Uterus (tissue), 2 donors: ENCODE results near the gene DACT3.

Experiments used
- CTCF ChIP-seq, 4 experiments: fragments of 200-600 bp in 2 of 4; fragments of 450-650 bp in 2 of 4; sonication (generic) in 2 of 4; IDR thresholded peaks; one replicate each; pipeline ENCODE4 v1.5.1; 2016 to 2019; ENCODE audit warnings: antibody characterized with exemption in 4 of 4, mild to moderate bottlenecking in 2 of 4, moderate library complexity in 1 of 4
- POLR2A ChIP-seq, 2 donors: fragments of 450-650 bp; IDR thresholded peaks; one replicate each; pipeline ENCODE4 v1.6.1; 2016; ENCODE audit warnings: antibody characterized with exemption in 2 of 2, mild to moderate bottlenecking in 1 of 2, moderate library complexity in 1 of 2

- TF ChIP-seq POLR2A (IDR thresholded peaks at IDR 0.05) (no peak), CTCF (IDR thresholded peaks at IDR 0.05) (no peak)
Measured at GRCh38 chr19:46608581-46609345, 52.2 kb downstream of the DACT3 start.
